ENCODE results near the gene KLHL29.

Gene KLHL29

DNA sequence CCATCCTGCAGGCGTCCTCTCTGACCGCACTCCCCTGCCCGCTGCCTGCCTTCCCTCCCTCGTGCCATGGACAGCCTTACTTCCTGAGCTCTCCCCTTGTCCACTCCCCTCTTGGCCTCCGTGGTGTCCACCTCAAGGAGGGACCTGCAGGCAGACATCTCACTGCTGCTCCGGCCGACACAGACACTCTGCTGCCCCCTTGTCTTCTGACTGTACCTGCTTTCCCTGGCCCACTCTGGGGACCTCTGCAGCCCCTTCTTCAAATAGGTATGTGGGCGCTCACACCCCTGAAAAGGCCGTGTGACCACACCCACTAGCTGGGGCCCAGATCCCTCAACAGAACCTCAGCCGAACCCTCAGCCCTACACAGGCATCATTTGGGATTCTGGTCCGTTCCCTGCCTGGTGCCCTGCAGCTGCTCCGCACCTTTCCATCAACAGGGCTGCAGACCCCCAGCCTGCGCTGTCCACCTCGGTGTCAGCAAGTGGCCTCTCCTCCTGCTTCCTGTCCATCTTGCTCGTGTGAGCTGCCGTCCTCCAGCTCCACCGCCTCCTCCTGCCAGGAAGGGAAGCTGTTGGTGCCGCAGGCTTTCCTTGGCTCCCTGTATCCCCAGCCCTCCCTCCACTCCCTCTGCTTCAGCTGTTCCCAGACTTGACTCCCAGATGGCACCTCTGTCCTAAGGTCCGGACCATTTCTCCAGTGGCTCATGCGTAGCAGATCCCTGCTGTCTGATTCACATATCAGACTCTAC, 94.1 kb downstream of the KLHL29 start:
- DNase-seq = no peak

DNA sequence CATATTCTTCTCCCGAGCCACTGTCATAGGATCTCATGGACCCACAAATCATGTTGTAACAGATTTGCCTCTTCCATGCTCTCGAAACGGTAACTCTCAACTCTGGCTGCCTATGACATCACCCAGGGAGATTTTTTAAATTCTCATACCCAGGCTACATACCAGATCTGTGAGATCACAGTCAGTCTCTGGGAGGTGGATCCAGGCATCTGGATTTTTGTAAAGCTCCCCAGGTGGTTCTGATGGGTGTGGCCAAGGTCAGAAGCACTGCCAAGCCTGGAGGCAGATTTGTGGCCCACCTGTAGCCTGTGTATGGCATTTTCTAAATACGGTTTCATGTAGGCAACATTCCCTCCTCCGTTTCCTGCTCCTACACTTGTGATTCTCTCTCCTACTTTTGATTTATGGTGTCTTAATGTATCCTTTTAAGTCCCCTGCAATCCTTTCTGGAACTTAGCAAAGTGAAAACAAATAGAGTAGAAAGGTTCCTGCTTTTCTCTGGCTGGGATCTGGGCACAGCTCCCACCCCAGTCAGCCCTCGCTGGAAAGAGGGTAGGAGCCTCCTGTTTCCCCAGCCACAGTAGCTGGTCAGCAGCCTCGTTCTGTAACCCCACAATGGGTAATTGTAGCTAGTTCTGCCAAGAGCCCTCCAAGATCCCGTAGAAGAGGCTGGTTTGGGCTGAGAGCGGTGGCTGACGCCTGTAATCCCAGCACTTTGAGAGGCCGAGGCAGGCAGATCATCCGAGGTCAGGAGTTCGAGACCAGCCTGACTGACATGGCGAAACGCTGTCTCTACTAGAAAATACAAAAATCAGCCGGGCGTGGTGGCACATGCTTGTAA, 96.2 kb downstream of the KLHL29 start:
- DNase-seq = no peak

DNA sequence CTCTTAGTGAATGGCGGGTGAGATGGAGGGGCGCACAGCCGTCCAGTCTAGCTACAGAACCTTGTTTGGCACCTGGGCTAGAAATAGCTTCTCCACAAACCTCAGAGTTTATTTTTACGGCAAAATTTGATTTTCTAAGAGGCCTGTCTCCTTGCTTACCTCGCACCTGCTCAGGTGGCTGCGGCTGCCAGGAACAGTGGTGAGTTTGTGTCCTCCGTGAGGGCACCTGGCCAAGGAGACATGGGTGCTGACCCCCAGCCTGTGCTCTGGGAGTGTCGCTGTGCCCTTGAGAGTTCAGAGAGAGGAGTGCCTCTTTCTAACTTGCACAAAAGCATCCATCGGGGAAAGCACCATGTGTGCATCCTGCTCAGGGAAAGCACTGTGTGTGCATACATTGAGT, 97.2 kb downstream of the KLHL29 start:
- DNase-seq = no peak

DNA sequence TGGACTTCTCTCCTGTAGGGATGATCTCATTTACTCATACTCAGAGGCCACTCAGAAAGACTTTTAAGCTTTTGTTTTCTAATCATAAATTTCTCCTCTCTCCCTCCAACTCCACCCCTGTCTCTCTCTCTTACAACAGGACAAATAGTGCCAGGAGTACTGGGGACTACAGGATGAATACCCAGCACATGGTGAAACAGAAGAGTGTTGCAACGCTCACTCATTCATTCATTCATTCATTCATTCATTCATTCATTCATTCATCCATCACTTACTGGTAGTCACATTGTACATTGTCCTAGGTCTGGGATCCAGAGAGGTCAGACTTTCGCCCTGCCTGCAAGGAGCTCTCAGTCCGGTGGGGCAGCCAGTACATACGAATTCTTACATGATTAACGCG, 97.6 kb downstream of the KLHL29 start:
- no peak for DNase-seq

DNA sequence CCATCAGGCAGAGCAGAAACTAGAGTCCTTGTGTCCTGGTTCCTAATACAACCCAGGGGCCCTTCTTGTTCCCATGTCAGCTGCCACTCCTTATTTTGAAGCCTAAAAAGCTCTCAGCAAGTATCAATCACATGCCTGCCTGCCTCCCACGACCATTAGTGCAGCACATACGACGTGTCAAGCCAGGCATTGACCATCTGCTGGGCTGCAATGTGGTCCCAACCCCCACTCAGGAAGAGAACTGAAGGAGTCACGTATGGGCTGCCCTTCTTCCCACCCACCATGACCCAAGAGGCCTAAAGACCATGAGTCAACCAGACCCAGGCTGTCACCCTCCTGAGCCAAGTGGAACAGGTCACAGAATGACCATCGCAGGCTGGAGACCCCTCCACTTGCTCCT, 98.8 kb downstream of the KLHL29 start:
- DNase-seq = no peak

DNA sequence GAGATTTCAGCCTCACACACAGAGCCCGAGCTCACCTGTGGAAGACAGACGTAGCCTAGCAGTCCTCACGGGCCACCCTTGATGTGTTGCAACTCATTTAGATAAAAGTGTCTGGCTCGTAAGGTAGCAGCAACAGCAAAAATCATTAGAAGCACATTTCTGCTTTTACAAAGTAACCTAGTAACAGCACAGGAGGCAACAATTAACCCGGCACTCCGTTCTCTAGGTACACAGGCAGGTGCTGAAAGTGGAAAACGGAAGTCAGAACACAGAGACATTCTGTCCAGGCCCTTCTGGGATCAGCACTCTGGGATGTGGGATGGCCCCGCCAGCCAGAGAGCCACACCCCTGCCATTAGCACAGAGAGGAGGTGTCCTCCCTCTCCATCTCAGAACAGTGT, 99.3 kb downstream of the KLHL29 start:
- DNase-seq = no peak

DNA sequence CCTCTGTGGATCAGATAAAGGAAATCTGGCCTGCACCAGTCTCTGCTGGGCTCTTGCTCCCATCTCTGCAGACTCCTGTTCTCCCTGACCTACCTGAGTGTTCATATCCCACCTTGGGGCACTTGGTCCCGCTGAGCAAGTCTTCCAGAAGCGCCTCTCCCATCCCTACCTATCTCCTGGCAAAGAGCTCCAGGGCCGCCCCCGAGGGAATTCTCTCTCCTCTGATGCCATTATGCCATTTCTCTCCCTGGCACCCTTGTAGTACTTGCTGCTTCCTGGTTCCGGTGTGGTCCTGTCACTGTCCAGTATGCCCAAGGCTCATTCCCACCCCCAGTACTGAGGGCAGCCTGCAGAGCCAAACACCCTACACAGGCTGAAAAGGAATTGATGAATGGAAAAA, 99.8 kb downstream of the KLHL29 start:
- DNase-seq = no peak

DNA sequence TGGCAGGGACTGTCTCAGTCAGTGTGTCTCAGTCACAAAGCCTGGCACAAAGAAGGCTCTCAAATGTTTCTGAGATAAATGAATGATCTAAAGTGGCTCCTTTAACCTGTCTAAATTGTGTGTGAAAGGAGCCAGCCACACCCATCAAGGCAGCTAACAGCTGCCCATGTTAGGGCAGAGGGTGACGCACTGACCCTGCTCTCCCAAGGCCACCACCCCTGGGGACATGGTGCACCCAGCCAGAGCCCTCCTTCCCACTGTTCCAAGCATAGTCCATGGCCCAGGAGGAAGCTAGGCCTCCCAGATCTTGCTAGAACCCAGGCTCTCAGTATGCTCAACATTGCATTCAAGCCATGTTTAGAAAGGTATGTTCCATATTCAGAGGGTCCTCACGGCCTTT, 100.3 kb downstream of the KLHL29 start:
- no peak for DNase-seq

DNA sequence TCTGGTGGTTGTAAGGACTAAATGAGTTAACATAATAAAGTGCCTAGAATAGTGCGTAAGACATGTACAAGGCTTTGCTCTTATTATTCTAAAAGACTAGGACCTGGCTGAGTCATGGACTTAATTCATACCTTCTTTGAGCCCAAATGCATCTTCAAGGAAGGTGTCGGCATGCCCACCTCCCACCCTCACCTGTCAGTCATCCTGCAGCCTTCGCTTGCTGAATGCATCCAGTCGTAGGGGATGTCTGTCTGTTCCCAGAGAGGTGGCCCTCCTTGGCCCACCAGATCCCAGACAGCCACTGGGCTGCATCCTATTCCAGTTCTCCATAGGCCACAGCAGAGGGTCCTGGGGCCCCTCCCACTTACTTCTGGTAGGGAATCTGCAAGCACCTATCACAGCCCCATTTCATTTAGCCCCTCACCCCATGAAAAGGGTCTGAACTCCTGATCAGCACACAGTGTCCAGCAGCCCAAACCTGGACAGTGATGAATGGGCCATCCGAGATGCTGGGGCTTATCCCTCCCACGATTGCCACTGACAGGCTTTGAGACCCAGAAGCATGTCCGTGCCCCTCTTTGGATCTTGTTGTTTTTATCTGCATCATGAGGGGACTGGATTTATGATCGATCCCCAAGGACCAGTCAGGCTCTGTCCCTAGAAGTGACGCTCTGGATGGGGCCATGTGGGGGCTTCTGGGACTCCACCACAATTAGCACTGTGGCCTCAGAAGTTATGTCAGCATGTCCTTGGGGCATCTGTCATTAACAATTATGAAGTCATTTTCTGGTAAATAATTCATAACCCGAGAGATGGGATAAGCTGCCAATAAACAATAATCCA, 101.1 kb downstream of the KLHL29 start:
- no peak for DNase-seq

DNA sequence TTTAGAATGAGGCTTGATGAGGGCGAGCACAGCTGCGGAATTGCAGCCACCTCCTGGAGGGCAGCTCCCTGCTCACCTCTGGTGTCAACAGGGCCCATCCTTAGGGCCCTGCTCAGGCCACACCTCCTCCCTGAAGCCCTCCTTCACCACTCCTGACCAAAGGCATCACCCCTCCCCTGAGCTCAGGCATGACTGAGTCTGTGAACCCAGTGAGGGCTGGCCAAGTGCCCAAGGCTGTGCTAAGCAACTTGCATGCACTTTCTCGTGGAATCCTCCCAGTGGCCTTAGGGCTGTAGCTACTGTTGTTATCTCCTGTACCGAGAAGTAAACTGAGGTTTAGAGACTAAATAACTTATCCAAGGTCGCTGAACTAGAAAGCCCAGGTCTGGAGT, 101.7 kb downstream of the KLHL29 start:
- no peak for DNase-seq

DNA sequence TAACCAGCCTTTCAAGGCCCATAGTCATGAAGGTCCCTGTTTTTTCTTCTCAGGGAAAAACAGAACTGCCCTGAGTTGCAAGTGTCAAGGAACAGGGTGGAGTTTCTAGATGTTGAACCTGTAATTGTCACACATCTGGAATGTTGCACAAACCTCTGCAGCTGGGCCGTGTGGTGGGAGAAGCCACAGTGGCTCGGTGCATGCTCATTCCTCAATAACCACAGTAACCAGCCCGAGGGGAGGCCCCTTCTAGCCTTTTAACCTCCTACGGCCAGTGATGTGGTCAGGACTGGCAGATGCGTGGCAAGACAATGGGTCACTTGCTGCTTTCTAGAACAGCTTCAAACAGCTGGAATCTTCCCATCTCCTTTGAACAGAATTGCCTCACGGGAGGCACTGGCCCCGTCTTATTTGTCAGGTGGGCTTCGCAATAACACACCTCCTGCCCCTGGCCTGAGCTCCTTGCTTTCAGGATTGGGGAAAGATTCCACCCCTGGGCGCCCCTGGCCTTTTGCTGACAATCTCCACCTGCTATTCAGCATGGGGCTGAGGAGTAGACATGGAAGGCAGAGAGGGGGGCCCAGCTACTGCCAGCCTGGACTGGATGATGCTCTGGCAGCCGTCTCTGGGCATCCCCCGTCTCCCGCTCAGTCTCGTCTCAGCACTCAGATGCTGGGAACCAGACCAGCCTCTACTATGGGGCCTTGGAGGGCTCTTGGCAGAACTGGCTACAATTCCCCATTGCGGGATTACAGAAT, 102.9 kb downstream of the KLHL29 start:
- no peak for DNase-seq

DNA sequence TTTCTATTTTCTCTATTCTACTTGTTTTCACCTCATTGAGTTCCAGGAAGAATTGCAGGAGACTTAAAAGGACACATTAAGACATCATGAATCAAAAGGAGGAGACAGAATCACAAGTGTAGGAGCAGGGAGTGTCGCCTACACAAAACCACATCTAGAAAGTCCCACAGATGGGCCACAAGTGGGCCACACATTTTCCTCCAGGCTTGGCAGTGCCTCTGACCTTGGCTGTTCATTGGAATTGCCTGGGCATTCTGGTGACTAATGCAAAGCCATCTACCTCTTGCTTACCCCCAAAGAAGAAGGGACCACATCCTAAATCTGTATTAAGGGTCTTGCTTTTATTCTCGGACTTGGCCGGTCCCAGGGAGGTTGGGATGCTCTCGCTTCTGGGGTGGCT, 103.6 kb downstream of the KLHL29 start:
- DNase-seq = no peak

DNA sequence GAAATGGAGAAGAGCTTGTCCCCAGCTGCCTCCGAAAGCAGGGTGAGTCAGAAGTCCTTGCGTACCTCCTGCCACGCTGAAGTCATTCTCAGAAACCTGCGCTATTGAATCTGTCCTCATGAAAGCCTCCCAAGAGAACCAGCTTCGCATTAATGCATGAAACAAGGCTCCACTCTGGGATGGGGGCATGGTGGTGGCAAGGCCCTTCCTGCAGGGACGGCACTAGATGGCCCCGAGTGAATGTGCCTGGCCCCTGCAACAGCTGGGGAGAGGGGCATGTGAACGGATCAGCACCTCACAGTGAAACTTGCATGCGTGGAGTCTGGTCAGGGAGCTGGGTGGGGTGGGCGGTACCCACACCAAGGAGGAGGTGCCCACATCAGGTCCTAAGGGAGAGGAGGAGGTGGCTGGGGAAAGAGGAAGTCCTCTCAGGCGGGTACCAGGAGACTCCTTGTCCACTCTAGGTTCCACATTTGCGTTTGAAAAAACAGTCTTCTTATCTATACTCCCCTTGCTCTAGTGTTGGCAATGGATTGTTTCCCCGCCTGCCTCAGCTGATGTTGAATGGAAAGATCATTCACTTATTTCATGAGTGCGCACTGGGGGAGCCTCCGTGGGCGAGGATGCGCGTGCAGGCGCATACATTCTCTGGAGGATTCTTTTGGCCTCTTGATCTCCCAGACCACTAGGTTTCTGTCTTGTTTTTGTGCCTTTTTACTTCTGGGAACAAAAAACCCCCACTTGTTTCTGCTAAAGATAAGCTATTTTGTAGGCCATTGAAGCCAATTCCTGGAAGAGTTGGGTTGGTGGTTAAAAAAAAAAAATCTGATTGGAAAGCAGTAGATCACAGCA, 104.7 kb downstream of the KLHL29 start:
- DNase-seq = no peak

DNA sequence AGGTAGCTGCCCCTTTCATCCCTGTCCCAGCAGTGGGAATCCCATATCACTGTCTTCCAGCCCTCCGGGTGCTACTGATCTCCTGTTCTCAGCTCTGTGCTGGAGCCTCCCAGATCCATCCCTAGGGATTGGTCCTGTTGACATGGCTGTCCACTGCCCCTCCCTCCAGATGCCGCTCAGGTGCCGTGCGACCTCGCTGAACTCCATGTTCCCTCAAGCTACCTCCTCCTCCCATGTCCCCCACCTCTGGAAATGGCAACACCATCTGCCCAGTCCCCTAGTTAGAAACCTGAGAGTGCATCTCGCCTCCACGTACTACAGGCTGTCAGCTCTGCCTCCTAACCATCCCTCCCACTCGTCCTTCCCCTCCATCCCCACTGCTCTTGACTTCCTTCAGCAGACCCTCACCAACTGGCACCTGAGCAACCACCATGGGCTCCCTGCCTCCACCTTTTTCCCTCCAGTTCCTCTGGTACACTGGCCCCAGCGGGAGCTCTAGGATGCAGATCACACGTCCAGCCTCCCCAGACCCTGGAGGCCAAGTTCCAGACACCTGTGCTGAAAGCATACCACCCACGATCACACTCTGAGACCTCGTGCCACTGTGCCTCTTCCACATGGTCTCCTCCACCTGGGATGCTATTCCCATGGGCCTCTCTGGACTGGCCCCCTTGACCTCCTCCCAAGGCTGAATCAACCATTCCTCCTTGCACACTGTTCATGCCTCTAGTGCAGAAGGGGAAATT, 106.8 kb downstream of the KLHL29 start:
- no peak for DNase-seq

DNA sequence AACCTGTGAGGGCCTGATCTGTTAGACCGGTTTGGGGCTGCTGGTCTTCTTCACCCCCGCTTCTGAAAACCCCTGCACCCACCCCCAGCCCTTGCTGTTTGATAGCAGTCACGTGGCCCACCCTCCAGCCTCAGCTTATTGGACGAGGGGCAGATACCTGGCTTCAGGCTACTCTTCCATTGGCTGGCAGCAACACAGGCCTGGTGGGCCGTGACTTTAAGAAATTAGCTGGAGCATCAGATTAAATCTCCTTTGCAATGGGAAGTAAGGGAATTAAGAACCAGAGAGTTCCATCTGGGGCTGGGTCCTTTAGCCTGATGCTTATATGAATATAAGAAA, 107.3 kb downstream of the KLHL29 start:
- DNase-seq = no peak

DNA sequence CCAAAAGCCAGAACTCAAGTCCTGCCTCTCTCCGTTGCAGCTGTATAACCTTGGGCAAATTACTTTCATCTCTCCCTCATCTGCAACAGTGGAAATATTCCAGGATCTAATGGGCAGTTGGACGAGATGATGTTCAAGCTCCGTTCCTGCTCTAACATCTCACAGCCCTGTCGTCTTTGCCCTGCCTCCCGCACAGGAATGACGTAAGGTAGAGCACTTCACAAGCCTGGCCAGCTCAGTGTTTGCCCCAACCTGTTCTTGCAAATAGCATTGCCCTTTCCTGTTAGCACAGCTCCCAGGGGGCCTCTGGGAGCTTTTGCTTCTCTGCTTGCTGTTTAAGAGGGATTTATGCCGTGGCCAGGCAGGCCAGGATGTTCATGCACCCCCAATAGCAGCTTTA, 107.9 kb downstream of the KLHL29 start:
- DNase-seq = no peak

DNA sequence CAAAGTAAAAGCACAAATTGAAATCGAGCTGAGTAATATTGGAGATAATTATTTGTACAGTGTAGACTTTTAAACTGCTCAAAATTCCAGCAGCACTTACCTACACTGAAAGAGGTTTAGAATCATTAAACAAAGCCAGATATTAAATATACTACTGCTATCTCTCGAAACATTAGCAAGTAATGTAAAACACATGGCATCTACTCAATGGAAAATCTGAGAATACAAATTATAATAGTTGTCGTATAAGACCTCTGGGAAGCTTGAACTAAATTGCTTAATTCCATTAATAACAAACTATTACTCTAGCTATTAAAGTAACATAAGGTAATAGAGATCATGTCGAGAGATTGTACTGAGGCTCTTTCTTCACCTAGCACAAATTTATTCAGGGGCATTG, 108.9 kb downstream of the KLHL29 start:
- DNase-seq = no peak

DNA sequence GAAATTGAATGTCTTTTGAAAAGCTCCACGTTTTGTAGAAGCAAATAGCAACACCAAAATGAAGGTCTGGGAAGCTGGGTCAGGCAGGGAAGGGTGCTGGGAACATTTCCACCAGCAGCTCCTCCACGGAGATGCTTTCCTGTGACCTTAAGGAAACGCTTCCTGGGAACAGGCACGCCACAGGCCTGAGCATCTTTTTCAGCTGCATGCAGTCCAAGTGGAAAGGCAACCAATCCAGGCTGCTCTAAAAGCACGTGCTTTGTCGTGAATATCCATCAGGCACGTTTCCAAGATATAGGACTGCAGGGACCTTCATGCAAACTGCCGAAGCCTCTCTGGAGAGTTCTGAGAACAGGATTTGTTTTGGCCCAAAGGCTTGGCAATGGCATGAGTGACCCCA, 109.3 kb downstream of the KLHL29 start:
- DNase-seq = no peak

DNA sequence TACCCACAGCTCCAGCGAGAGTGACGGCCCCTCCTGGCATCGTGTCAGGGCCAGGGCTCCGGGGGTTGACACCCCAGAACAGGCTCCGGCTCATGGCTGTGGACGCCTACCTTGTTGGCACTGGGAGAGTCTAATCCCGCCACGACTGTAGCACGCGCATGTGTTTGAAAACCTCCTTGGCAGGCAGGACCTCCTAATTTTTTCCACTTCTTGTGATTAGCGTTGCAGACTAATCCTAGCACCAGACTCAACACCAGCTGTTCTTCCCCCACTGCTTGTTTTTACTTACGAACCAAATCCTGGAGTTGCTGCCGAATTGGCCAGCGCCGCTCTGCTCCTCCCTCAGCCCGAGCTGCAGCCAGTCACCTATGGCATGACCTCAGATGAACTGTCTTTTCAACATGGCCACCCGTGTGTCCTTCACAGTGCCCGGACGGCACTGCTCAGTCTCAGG, 110.7 kb downstream of the KLHL29 start:
- no peak for DNase-seq

DNA sequence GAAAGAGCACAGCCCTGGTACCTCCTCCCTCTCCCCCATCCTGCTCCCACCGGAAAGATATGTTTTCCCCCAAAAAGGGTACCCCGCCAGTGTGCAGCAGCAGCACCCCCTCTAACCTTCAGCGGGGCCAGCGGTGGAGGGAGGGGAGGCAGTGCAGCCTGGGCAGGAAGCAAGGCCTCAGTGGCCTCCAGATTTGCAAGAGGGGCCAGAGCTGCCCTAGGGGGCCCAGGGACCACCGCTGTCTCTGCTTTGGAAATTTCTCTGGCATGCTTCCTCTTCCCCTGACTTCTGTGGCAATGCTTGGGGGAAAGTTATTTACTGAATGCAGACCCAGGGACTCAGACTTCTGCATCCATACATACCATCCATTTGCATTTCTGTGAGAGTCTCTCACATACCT, 111.5 kb downstream of the KLHL29 start:
- DNase-seq = no peak

DNA sequence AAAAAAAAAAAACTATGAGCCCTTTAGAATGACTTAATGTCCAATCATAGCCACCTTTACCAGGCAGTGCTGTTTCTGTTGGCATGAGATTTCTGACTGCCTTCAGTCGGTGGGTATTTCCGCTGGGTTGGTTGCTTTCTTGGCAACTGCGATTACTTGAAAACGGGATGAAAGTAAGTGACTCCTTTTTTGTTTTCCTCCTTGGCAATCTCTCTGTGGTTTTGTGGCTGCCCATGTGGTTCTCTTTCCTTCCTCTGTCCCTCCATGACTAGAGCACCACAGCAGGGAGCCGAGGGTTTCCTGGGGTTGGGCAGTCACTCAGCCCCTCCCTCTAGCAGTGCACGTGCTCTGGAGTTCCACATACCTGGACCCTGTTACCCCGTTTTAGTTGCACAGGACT, 112.1 kb downstream of the KLHL29 start:
- no peak for DNase-seq
